B cell (primary cell): ENCODE data around the gene SLC16A9. TPM values are rescaled to one million over a fixed set of nuclear protein-coding genes. Genes with fewer than 3 reads are reported as not detected.
"Not testable (repeated sequence)": the region's sequence is repeated elsewhere in the genome, so short reads cannot be mapped to it uniquely, and the experiment has no call there.

ENCODE experiments used
- ATAC-seq: fragments of 200-7000 bp; cut with Tn5 transposase; one replicate; pipeline ENCODE4 v1.10.0; 2021; ENCODE audit warnings: low read depth, mild to moderate bottlenecking, moderate number of reproducible peaks, moderate library complexity
- CTCF ChIA-PET: fragments of 350-600 bp; sonication (Branson Sonifier 250); formaldehyde crosslinking; loops from one replicate; lab custom pipeline; 2021; ENCODE audit warnings: antibody characterized with exemption, inconsistent platforms; lab: Charles Lee
- POLR2A ChIA-PET: fragments of 350-600 bp; sonication (Branson Sonifier 250); formaldehyde crosslinking; loops from one replicate; lab custom pipeline; 2021; ENCODE audit warnings: antibody characterized with exemption; lab: Charles Lee
- DNase-seq: peaks from one replicate; pipeline ENCODE4 v3.0.0; 2013
- H2AFZ ChIP-seq: 2 replicates; pipeline ENCODE4 v1.6.1; 2012; ENCODE audit warnings: mild to moderate bottlenecking, low read depth, low read length; ENCODE audit not compliant: insufficient read depth, poor library complexity, severe bottlenecking
- H3K27ac ChIP-seq, 2 donors: 1 replicate in 1 of 2; 2 replicates in 1 of 2; pipeline ENCODE4 v1.5.1; 2012 to 2013; ENCODE audit warnings: low read length in 2 of 2, mild to moderate bottlenecking in 2 of 2, moderate library complexity in 1 of 2
- H3K27me3 ChIP-seq, 4 experiments: fragments of 200-600 bp in 1 of 4; sonication (generic) in 1 of 4; replicated peaks in 1 of 4; 1 replicate in 2 of 4; 2 replicates in 2 of 4; pipeline versions ENCODE4 v1.6.1 to v1.7.0; 2013 to 2016; ENCODE audit warnings: low read length in 3 of 4, mild to moderate bottlenecking in 2 of 4, mixed read lengths in 1 of 4, moderate library complexity in 1 of 4; ENCODE audit not compliant: insufficient read depth in 4 of 4, control insufficient read depth in 3 of 4; ENCODE audit errors: control extremely low read depth in 1 of 4
- H3K36me3 ChIP-seq, 2 experiments: replicated peaks in 1 of 2; 1 replicate in 1 of 2; 2 replicates in 1 of 2; pipeline versions ENCODE4 v1.6.1 to v1.7.1; 2013; ENCODE audit warnings: low read length in 1 of 2; ENCODE audit not compliant: insufficient read depth in 2 of 2, control insufficient read depth in 1 of 2; ENCODE audit errors: control extremely low read depth in 1 of 2, extremely low read depth in 1 of 2
- H3K4me1 ChIP-seq, 2 donors: fragments of 200-600 bp in 1 of 2; sonication (generic) in 1 of 2; 1 replicate in 1 of 2; 2 replicates in 1 of 2; pipeline versions ENCODE4 v1.5.1 to v1.6.1; 2013 to 2017; ENCODE audit warnings: low read length in 2 of 2; ENCODE audit not compliant: control insufficient read depth in 2 of 2, insufficient read depth in 2 of 2
- H3K4me2 ChIP-seq: replicated peaks from 2 replicates; pipeline ENCODE3; 2012; ENCODE audit warnings: mild to moderate bottlenecking, low read depth, low read length; ENCODE audit not compliant: poor library complexity, severe bottlenecking
- H3K4me3 ChIP-seq, 5 experiments: fragments of 200-600 bp in 1 of 5; sonication (generic) in 1 of 5; 1 replicate in 3 of 5; 2 replicates in 2 of 5; pipeline versions ENCODE4 v1.5.1 to v1.7.0; 2011 to 2016; ENCODE audit warnings: low read length in 4 of 5, mild to moderate bottlenecking in 4 of 5, low read depth in 2 of 5, control low read depth in 1 of 5, moderate library complexity in 1 of 5; ENCODE audit not compliant: insufficient read depth in 1 of 5; ENCODE audit errors: control extremely low read depth in 1 of 5, extremely low read depth in 1 of 5
- H3K79me2 ChIP-seq: fragments of 200-600 bp; sonication (generic); one replicate; pipeline ENCODE4 v1.6.0; 2016; ENCODE audit warnings: low read length; ENCODE audit not compliant: control insufficient read depth, insufficient read depth
- H3K9ac ChIP-seq: fragments of 200-600 bp; sonication (generic); 2 replicates; pipeline ENCODE4 v1.6.1; 2017; ENCODE audit warnings: mild to moderate bottlenecking, low read length, moderate library complexity
- H3K9me3 ChIP-seq, 3 donors: one replicate each; pipeline versions ENCODE4 v1.6.1 to v1.7.1; 2013; ENCODE audit warnings: low read length in 2 of 3; ENCODE audit not compliant: control insufficient read depth in 2 of 3, insufficient read depth in 1 of 3; ENCODE audit errors: control extremely low read depth in 1 of 3
- H4K20me1 ChIP-seq: 2 replicates; pipeline ENCODE4 v1.6.0; 2012; ENCODE audit warnings: mild to moderate bottlenecking, low read length; ENCODE audit not compliant: insufficient read depth, control insufficient read depth, poor library complexity, severe bottlenecking
- H3K27ac Mint-ChIP-seq: one replicate; pipeline ENCODE4 v1.8.0; 2021; ENCODE audit warnings: mixed read lengths
- H3K27me3 Mint-ChIP-seq: one replicate; pipeline ENCODE4 v1.8.0; 2021; ENCODE audit warnings: mixed read lengths
- H3K4me1 Mint-ChIP-seq: one replicate; pipeline ENCODE4 v1.8.0; 2021; ENCODE audit warnings: mixed read lengths
- H3K4me3 Mint-ChIP-seq: one replicate; pipeline ENCODE4 v1.8.0; 2021; ENCODE audit warnings: mixed read lengths
- H3K9me3 Mint-ChIP-seq: one replicate; pipeline ENCODE4 v1.8.0; 2022; ENCODE audit warnings: mixed read lengths; ENCODE audit not compliant: insufficient read depth
- CTCF ChIP-seq: fragments of 200-600 bp; IDR thresholded peaks from one replicate; pipeline ENCODE4 v1.8.0; 2022; ENCODE audit warnings: antibody characterized with exemption, mild to moderate bottlenecking
- EZH2 ChIP-seq: IDR thresholded peaks from 2 replicates; pipeline ENCODE4 v1.6.1; 2012; ENCODE audit warnings: borderline replicate concordance, low read depth, mild to moderate bottlenecking, moderate library complexity, low read length; ENCODE audit not compliant: insufficient read depth, poor library complexity, severe bottlenecking
- WGBS: methylation state at CpG from one replicate; pipeline ENCODE4 v1.1.5; 2013; ENCODE audit warnings: missing lambda C conversion rate; ENCODE audit not compliant: insufficient coverage; 5-methylcytosine and 5-hydroxymethylcytosine counted together
- intact Hi-C: fragments of 100-400 bp; cut with micrococcal nuclease; formaldehyde crosslinking; loops from one replicate; pipeline ENCODE4 v1.10.0; 2022
- polyA plus RNA-seq: library from polyadenylated mRNA; depleted of rRNA; stranded (reverse); fragments of >200 nt; gene quantifications from 2 replicates; pipeline ENCODE4 v1.2.3, GENCODE V29; 2012
- total RNA-seq, 2 donors: library from RNA; stranded (reverse); fragments of 120-200 nt in 1 of 2; gene quantifications; 1 replicate in 1 of 2; 2 replicates in 1 of 2; pipeline versions ENCODE4 v1.2.3 to v1.2.4, GENCODE V29; 2013 to 2022

Gene SLC16A9
- total and polyA plus RNA-seq, 2 donors (not counting 1 experiment from before 2014, with no cell fraction given), result 0.04 TPM; not detected in 1

- 50% methylated on average over 2 of the region's 3 CpGs for WGBS
- H3K4me3 Mint-ChIP-seq, result no peak overlapping the region
Measured at GRCh38 chr10:59734014-59734462, 24.4 kb upstream of the SLC16A9 start.

GRCh38 chr10:59733321-59734013 is 23.8 kb upstream of the SLC16A9 start:
- H3K4me3 Mint-ChIP-seq, H3K27ac ChIP-seq, H3K4me2 ChIP-seq, H3K27me3 ChIP-seq, H3K27me3 Mint-ChIP-seq, H3K9me3 ChIP-seq, H3K79me2 ChIP-seq, H3K27ac Mint-ChIP-seq, ATAC-seq, H3K9me3 Mint-ChIP-seq, H3K4me1 Mint-ChIP-seq, POLR2A ChIA-PET, H3K4me3 ChIP-seq, CTCF ChIA-PET, H4K20me1 ChIP-seq, H3K4me1 ChIP-seq, H3K36me3 ChIP-seq, DNase-seq, intact Hi-C loops, H3K9ac ChIP-seq, H2AFZ ChIP-seq: not testable (repeated sequence)
- WGBS, result over 99% methylated on average over 10 of the region's 16 CpGs

More at GRCh38 chr10:59734014-59734462, 24.4 kb upstream of the SLC16A9 start:
- Histone ChIP-seq H3K4me1 (no peaks in the 10 kb centered on the region), H3K4me2 (no peak overlapping the region), H3K4me3 (no peak overlapping the region), H4K20me1 (no peaks in the 10 kb centered on the region), H3K79me2 (no peaks in the 10 kb centered on the region), H3K36me3 (no peaks in the 10 kb centered on the region), H3K9ac (no peak overlapping the region), H3K27ac (no peak overlapping the region), H3K9me3 (no peaks in the 10 kb centered on the region), H2AFZ (no peak overlapping the region), H3K27me3 (no peaks in the 10 kb centered on the region)
- intact Hi-C loops, result no loop called here
- H3K4me1 Mint-ChIP-seq, result no peaks in the 10 kb centered on the region
- H3K27ac Mint-ChIP-seq, result no peak overlapping the region
- DNase-seq (no peak), ATAC-seq (no peak)
- TF ChIP-seq CTCF, result no peak
- no peak for TF ChIP-seq EZH2
- peaks cover 7% of the 10 kb centered on the region for H3K27me3 Mint-ChIP-seq
- no peaks in the 10 kb centered on the region for H3K9me3 Mint-ChIP-seq
- ChIA-PET POLR2A (no interaction called here), CTCF (no interaction called here)

- H3K9me3 Mint-ChIP-seq, H3K27ac ChIP-seq, H3K27me3 ChIP-seq, H3K36me3 ChIP-seq, H3K27ac Mint-ChIP-seq, H4K20me1 ChIP-seq, intact Hi-C loops, H3K79me2 ChIP-seq, ATAC-seq, H2AFZ ChIP-seq, H3K4me1 Mint-ChIP-seq, H3K4me3 ChIP-seq, H3K27me3 Mint-ChIP-seq, H3K4me2 ChIP-seq, H3K9me3 ChIP-seq, H3K4me1 ChIP-seq, H3K9ac ChIP-seq, H3K4me3 Mint-ChIP-seq, CTCF ChIA-PET, DNase-seq, POLR2A ChIA-PET: not testable (repeated sequence)
- 100% methylated on average over 4 of the region's 4 CpGs for WGBS
Measured at GRCh38 chr10:59732849-59733248, 23.2 kb upstream of the SLC16A9 start.
